PC-3 (cell line): Measurements from ENCODE around the gene RNF151.
"Not testable (repeated sequence)": the region's sequence is repeated elsewhere in the genome, so short reads cannot be mapped to it uniquely, and the experiment has no call there.

Experiments used
- EZH2 ChIP-seq: fragments of 300-600 bp; sonication (generic); IDR thresholded peaks from one replicate; pipeline ENCODE4 v1.6.1; 2017; ENCODE audit warnings: antibody characterized with exemption, mild to moderate bottlenecking, low read length; ENCODE audit not compliant: unreplicated experiment
- EZH2phosphoT487 ChIP-seq: fragments of 300-600 bp; sonication (generic); IDR thresholded peaks from 2 replicates; pipeline ENCODE4 v1.6.1; 2018; ENCODE audit warnings: mild to moderate bottlenecking, antibody characterized with exemption, low read length, borderline replicate concordance
- TF ChIP-seq, protein P1 (sequence below): fragments of 300-600 bp; sonication (generic); conservative IDR thresholded peaks from 2 replicates; pipeline ENCODE4 v1.5.1; 2017; ENCODE audit warnings: antibody characterized with exemption, low read depth, mild to moderate bottlenecking, low read length

DNA sequence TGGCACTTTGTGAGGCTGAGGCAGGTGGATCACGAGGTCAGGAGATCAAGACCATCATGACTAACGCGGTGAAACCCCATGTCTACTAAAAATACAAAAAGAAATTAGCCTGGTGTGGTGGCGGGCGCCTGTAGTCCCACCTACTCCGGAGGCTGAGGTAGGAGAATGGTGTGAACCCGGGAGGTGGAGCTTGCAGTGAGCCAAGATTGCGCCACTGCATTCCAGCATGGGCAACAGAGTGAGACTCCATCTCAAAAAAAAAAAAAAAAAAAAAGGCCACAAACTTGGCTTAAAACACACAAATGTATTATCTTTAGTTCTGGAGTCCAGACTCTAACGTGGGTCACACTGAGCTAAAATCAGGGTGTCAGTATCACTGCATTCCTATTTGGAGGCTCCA, 45.1 kb downstream of the RNF151 start:
- TF ChIP-seq, protein P1, sequence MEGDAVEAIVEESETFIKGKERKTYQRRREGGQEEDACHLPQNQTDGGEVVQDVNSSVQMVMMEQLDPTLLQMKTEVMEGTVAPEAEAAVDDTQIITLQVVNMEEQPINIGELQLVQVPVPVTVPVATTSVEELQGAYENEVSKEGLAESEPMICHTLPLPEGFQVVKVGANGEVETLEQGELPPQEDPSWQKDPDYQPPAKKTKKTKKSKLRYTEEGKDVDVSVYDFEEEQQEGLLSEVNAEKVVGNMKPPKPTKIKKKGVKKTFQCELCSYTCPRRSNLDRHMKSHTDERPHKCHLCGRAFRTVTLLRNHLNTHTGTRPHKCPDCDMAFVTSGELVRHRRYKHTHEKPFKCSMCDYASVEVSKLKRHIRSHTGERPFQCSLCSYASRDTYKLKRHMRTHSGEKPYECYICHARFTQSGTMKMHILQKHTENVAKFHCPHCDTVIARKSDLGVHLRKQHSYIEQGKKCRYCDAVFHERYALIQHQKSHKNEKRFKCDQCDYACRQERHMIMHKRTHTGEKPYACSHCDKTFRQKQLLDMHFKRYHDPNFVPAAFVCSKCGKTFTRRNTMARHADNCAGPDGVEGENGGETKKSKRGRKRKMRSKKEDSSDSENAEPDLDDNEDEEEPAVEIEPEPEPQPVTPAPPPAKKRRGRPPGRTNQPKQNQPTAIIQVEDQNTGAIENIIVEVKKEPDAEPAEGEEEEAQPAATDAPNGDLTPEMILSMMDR: not testable (repeated sequence)
- not testable (repeated sequence) for TF ChIP-seq EZH2, EZH2phosphoT487
